Liver (tissue), 9 donors: ENCODE results near the gene CDKN2D. TPM values are rescaled to one million over a fixed set of nuclear protein-coding genes. Genes with fewer than 3 reads are reported as not detected.

Experiments
- DNase-seq: peaks from one replicate; pipeline ENCODE4 v3.0.0-alpha.2; 2017; ENCODE audit warnings: low spot score
- H3K27ac ChIP-seq, 2 donors: one replicate each; pipeline ENCODE4 v1.7.0; 2013; ENCODE audit warnings: inconsistent platforms in 2 of 2, low read length in 2 of 2, control low read depth in 1 of 2, low read depth in 1 of 2, mild to moderate bottlenecking in 1 of 2
- H3K27me3 ChIP-seq, 4 donors: one replicate each; pipeline versions ENCODE4 v1.6.1 to v1.7.0; 2013; ENCODE audit warnings: low read length in 3 of 4, inconsistent platforms in 1 of 4, mild to moderate bottlenecking in 1 of 4, moderate library complexity in 1 of 4; ENCODE audit not compliant: control insufficient read depth in 4 of 4, insufficient read depth in 4 of 4
- H3K36me3 ChIP-seq, 4 donors: one replicate each; pipeline versions ENCODE4 v1.6.1 to v1.7.0; 2013; ENCODE audit warnings: low read length in 3 of 4, mild to moderate bottlenecking in 3 of 4, low read depth in 1 of 4, moderate library complexity in 1 of 4; ENCODE audit not compliant: control insufficient read depth in 4 of 4, insufficient read depth in 3 of 4
- H3K4me1 ChIP-seq, 4 donors: one replicate each; pipeline versions ENCODE4 v1.6.1 to v1.7.0; 2013; ENCODE audit warnings: low read length in 3 of 4, mild to moderate bottlenecking in 3 of 4, moderate library complexity in 1 of 4; ENCODE audit not compliant: control insufficient read depth in 4 of 4, insufficient read depth in 4 of 4
- H3K4me3 ChIP-seq, 3 donors: one replicate each; pipeline versions ENCODE4 v1.6.1 to v1.7.0; 2013; ENCODE audit warnings: low read length in 3 of 3, control low read depth in 1 of 3, low read depth in 1 of 3, mild to moderate bottlenecking in 1 of 3
- H3K9ac ChIP-seq, 2 donors: one replicate each; pipeline ENCODE4 v1.7.0; 2013; ENCODE audit warnings: low read length in 2 of 2, mild to moderate bottlenecking in 2 of 2, moderate library complexity in 2 of 2, control low read depth in 1 of 2, low read depth in 1 of 2
- H3K9me3 ChIP-seq, 4 donors: one replicate each; pipeline versions ENCODE4 v1.6.1 to v1.7.0; 2013; ENCODE audit warnings: low read length in 3 of 4; ENCODE audit not compliant: control insufficient read depth in 4 of 4
- ATF3 ChIP-seq: IDR thresholded peaks from 2 replicates; pipeline ENCODE4 v1.6.1; 2016; ENCODE audit warnings: antibody characterized with exemption
- EGR1 ChIP-seq, 2 donors: IDR thresholded peaks; 2 replicates each; pipeline ENCODE4 v1.6.1; 2016 to 2018; ENCODE audit warnings: antibody characterized with exemption in 2 of 2, low read depth in 2 of 2
- FOXA2 ChIP-seq: IDR thresholded peaks from 2 replicates; pipeline ENCODE4 v1.6.1; 2016; ENCODE audit warnings: antibody characterized with exemption
- GABPA ChIP-seq, 2 donors: IDR thresholded peaks in 1 of 2; conservative IDR thresholded peaks in 1 of 2; 2 replicates each; pipeline ENCODE4 v1.6.1; 2016; ENCODE audit warnings: antibody characterized with exemption in 2 of 2, mild to moderate bottlenecking in 1 of 2, moderate library complexity in 1 of 2
- HNF4A ChIP-seq, 2 donors: conservative IDR thresholded peaks; 2 replicates each; pipeline ENCODE4 v1.6.1; 2016; ENCODE audit warnings: antibody characterized with exemption in 2 of 2, mild to moderate bottlenecking in 2 of 2
- HNF4G ChIP-seq: IDR thresholded peaks from 2 replicates; pipeline ENCODE4 v1.6.1; 2016; ENCODE audit warnings: antibody characterized with exemption
- JUND ChIP-seq, 2 donors: IDR thresholded peaks; 2 replicates each; pipeline ENCODE4 v1.6.1; 2016; ENCODE audit warnings: antibody characterized with exemption in 2 of 2
- NR2F2 ChIP-seq: IDR thresholded peaks from 2 replicates; pipeline ENCODE4 v1.6.1; 2016; ENCODE audit warnings: antibody characterized with exemption
- RAD21 ChIP-seq, 2 donors: IDR thresholded peaks; 2 replicates each; pipeline ENCODE4 v1.6.1; 2016; ENCODE audit warnings: antibody characterized with exemption in 2 of 2, mild to moderate bottlenecking in 2 of 2
- REST ChIP-seq: IDR thresholded peaks from 2 replicates; pipeline ENCODE4 v1.6.1; 2016; ENCODE audit warnings: antibody characterized with exemption, mild to moderate bottlenecking
- RXRA ChIP-seq, 2 donors: IDR thresholded peaks; 2 replicates each; pipeline ENCODE4 v1.6.1; 2017 to 2018; ENCODE audit warnings: antibody characterized with exemption in 2 of 2, mild to moderate bottlenecking in 1 of 2
- ZBTB33 ChIP-seq: IDR thresholded peaks from 2 replicates; pipeline ENCODE4 v1.6.1; 2016; ENCODE audit warnings: antibody characterized with exemption
- WGBS: extraction: QIAGEN DNeasy Blood & Tissue Kit; methylation state at CpG from one replicate; pipeline ENCODE4 v1.1.7; 2013; 5-methylcytosine and 5-hydroxymethylcytosine counted together
- polyA plus RNA-seq, 2 donors: library from polyadenylated mRNA; stranded (reverse) in 1 of 2; unstranded in 1 of 2; fragments of 200-250 nt in 1 of 2; fragments of >200 nt in 1 of 2; fragmentation: Nextera tagmentation in 1 of 2; extraction: Ambion mirVana in 1 of 2; gene quantifications; one replicate each; pipeline versions ENCODE4 v1.2.1 to v1.2.3, GENCODE V29; 2013 to 2015
- total RNA-seq, 2 donors: library from RNA; depleted of rRNA; stranded (reverse); fragments of >200 nt; gene quantifications; one replicate each; pipeline ENCODE4 v1.2.3, GENCODE V29; 2014
- donor health status: healthy.
- donor health status: healthy.
- donor health status: healthy.
- donor health status: healthy.
- donor health status: healthy.

Gene CDKN2D
- total and polyA plus RNA-seq, 4 donors, result 1.6 to 86.4 (median 3.5) TPM

GRCh38 chr19:10615429-10616023 lies 46.7 kb upstream of the CDKN2D start (continued):
- TF ChIP-seq ATF3 (no peak), HNF4A (conservative IDR thresholded peaks at IDR 0.05) (no peak), RXRA (IDR thresholded peaks at IDR 0.05) (no peak), GABPA (IDR thresholded peaks at IDR 0.05 in 1 of 2, conservative IDR thresholded peaks at IDR 0.05 in 1 of 2) (no peak), JUND (IDR thresholded peaks at IDR 0.05) (no peak), RAD21 (IDR thresholded peaks at IDR 0.05) (no peak)

- H3K9me3 ChIP-seq, result no peaks in the 10 kb centered on the region
- peaks cover 0 to 2% (median under 1%) of the 10 kb centered on the region in 4 donors for H3K4me1 ChIP-seq
- H3K27me3 ChIP-seq, result no peaks in the 10 kb centered on the region
- no peak overlapping the region for H3K4me3 ChIP-seq
- no peak for TF ChIP-seq FOXA2
- TF ChIP-seq RXRA (IDR thresholded peaks at IDR 0.05), result no peak
- no peak for TF ChIP-seq HNF4G
- TF ChIP-seq ZBTB33, result no peak
- H3K36me3 ChIP-seq, result no peaks in the 10 kb centered on the region
- H3K9ac ChIP-seq, result no peak overlapping the region
- DNase-seq, result no peak
- WGBS, result 81% methylated on average over 15 of the region's 15 CpGs
- no peak overlapping the region for H3K27ac ChIP-seq
Measured at GRCh38 chr19:10612499-10613119, 43.8 kb upstream of the CDKN2D start.

GRCh38 chr19:10611907-10612306 lies 43.1 kb upstream of the CDKN2D start:
- no peak for DNase-seq
- Histone ChIP-seq H3K4me3 (no peak overlapping the region), H3K27me3 (no peaks in the 10 kb centered on the region), H3K4me1 (peaks cover 0 to 2% (median under 1%) of the 10 kb centered on the region in 4 donors), H3K9me3 (no peaks in the 10 kb centered on the region), H3K9ac (no peak overlapping the region), H3K27ac (no peak overlapping the region), H3K36me3 (no peaks in the 10 kb centered on the region)
- no peak for TF ChIP-seq EGR1 (IDR thresholded peaks at IDR 0.05; ENCODE audit: low read depth in 2 of 2)
- no peak for TF ChIP-seq GABPA (IDR thresholded peaks at IDR 0.05 in 1 of 2, conservative IDR thresholded peaks at IDR 0.05 in 1 of 2)
- 94% methylated on average over 5 of the region's 5 CpGs for WGBS

GRCh38 chr19:10604460-10604980 lies 35.7 kb upstream of the CDKN2D start:
- no peaks in the 10 kb centered on the region for H3K9me3 ChIP-seq
- no peaks in the 10 kb centered on the region for H3K36me3 ChIP-seq
- H3K27ac ChIP-seq, result peak overlapping the region; percentile 92 to 93
- H3K27me3 ChIP-seq, result no peaks in the 10 kb centered on the region
- H3K4me3 ChIP-seq, result no peak overlapping the region
- peak overlapping the region in 1 of 2 donors; percentile 53 for H3K9ac ChIP-seq
- H3K4me1 ChIP-seq, result peaks cover 0 to 8% (median 1%) of the 10 kb centered on the region in 4 donors
- TF ChIP-seq NR2F2, result peak; percentile 60
- no peak for TF ChIP-seq REST
- 70% methylated on average over 9 of the region's 9 CpGs for WGBS
- no peak for DNase-seq
